DOHH2 (cell line): ENCODE results near the gene PRR14.
"Not testable (repeated sequence)": the region's sequence is repeated elsewhere in the genome, so short reads cannot be mapped to it uniquely, and the experiment has no call there.

Experiments
- H3F3A ChIP-seq: fragments of 200-600 bp; sonication (generic), shearing (Covaris generic); 2 replicates; pipeline ENCODE4 v1.6.0; 2016; ENCODE audit warnings: antibody characterized with exemption, mild to moderate bottlenecking; ENCODE audit not compliant: control insufficient read depth, insufficient read depth
- H3K27ac ChIP-seq: fragments of 200-600 bp; sonication (generic); 2 replicates; pipeline ENCODE4 v1.5.1; 2014; ENCODE audit warnings: low read depth, mild to moderate bottlenecking, low read length, moderate library complexity
- H3K27me3 ChIP-seq: fragments of 200-600 bp; sonication (generic); 2 replicates; pipeline ENCODE4 v1.6.1; 2014; ENCODE audit warnings: mild to moderate bottlenecking, low read length, mixed read lengths; ENCODE audit not compliant: control insufficient read depth
- H3K36me3 ChIP-seq: fragments of 200-600 bp; sonication (generic); 2 replicates; pipeline ENCODE4 v1.6.1; 2014; ENCODE audit warnings: mild to moderate bottlenecking, low read length, moderate library complexity, mixed read lengths; ENCODE audit not compliant: control insufficient read depth
- H3K4me1 ChIP-seq: fragments of 200-600 bp; sonication (generic); 2 replicates; pipeline ENCODE4 v1.6.1; 2014; ENCODE audit warnings: mild to moderate bottlenecking, low read length, mixed read lengths; ENCODE audit not compliant: control insufficient read depth
- H3K4me2 ChIP-seq: fragments of 200-600 bp; sonication (generic); 2 replicates; pipeline ENCODE4 v1.6.0; 2014; ENCODE audit warnings: mild to moderate bottlenecking, low read length, moderate library complexity
- H3K4me3 ChIP-seq: fragments of 200-600 bp; sonication (generic); 2 replicates; pipeline ENCODE4 v1.5.1; 2014; ENCODE audit warnings: mild to moderate bottlenecking, low read length, mixed read lengths
- H3K79me2 ChIP-seq: fragments of 200-600 bp; sonication (generic); 2 replicates; pipeline ENCODE4 v1.6.1; 2014; ENCODE audit warnings: mild to moderate bottlenecking, low read length, mixed read lengths; ENCODE audit not compliant: control insufficient read depth
- H3K9me2 ChIP-seq: fragments of 200-600 bp; sonication (generic); replicated peaks from 2 replicates; pipeline ENCODE4 v1.6.1; 2014; ENCODE audit warnings: mild to moderate bottlenecking, low read length, mixed read lengths; ENCODE audit not compliant: control insufficient read depth
- H3K9me3 ChIP-seq: fragments of 200-600 bp; sonication (generic); 2 replicates; pipeline ENCODE4 v1.6.1; 2014; ENCODE audit warnings: antibody characterized with exemption, low read length, mixed read lengths; ENCODE audit not compliant: control insufficient read depth, insufficient read depth
- H4K20me1 ChIP-seq: fragments of 200-600 bp; sonication (generic); 2 replicates; pipeline ENCODE4 v1.6.0; 2014; ENCODE audit warnings: low read depth, mild to moderate bottlenecking, antibody characterized with exemption, low read length, moderate library complexity; ENCODE audit not compliant: control insufficient read depth, insufficient read depth
- EZH2phosphoT487 ChIP-seq: fragments of 200-600 bp; sonication (generic); IDR thresholded peaks from 2 replicates; pipeline ENCODE4 v1.6.1; 2017; ENCODE audit warnings: borderline replicate concordance, mild to moderate bottlenecking, antibody characterized with exemption, low read length, moderate library complexity, mixed read lengths
- TF ChIP-seq, protein P1 (sequence below): fragments of 200-600 bp; sonication (generic); IDR thresholded peaks from one replicate; pipeline ENCODE4 v1.5.1; 2014; ENCODE audit warnings: antibody characterized with exemption, mild to moderate bottlenecking, low read depth, low read length; ENCODE audit not compliant: poor library complexity, severe bottlenecking

PRR14 gene

DNA sequence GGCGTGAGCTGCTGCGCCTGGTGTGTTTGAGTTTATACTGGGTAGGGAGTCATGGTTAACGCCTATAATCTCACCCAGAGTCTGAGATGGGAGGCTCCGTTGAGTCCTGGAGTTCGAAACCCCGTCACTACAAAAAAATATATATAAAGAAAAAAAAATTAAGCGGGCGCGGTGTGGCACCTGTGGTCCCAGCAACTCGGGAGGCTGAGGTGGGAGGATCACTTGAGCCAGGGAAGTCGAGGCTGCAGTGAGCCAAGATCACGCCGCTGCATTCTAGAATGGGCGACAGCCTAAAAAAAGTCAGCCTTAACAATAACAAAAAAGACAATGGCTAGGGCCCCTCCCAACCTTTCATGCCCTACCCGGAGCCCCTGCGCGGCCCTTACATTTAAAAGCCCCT, 17.2 kb upstream of the PRR14 start:
- Histone ChIP-seq H4K20me1 (no peaks in the 10 kb centered on the region), H3K36me3 (0 out of 2 replicates have a peak, but pooled peaks cover 2% of the 10 kb centered on the region), H3K27ac (peak overlapping the region; percentile 81), H3K79me2 (peaks cover 29% of the 10 kb centered on the region), H3K9me2 (no peaks in the 10 kb centered on the region), H3K4me3 (peak overlapping the region; percentile 96), H3F3A (peaks cover 15% of the 10 kb centered on the region), H3K4me2 (peak overlapping the region; percentile 77), H3K27me3 (no peaks in the 10 kb centered on the region), H3K9me3 (no peaks in the 10 kb centered on the region), H3K4me1 (peaks cover 23% of the 10 kb centered on the region)
- TF ChIP-seq EZH2phosphoT487: no peak
- TF ChIP-seq, protein P1, sequence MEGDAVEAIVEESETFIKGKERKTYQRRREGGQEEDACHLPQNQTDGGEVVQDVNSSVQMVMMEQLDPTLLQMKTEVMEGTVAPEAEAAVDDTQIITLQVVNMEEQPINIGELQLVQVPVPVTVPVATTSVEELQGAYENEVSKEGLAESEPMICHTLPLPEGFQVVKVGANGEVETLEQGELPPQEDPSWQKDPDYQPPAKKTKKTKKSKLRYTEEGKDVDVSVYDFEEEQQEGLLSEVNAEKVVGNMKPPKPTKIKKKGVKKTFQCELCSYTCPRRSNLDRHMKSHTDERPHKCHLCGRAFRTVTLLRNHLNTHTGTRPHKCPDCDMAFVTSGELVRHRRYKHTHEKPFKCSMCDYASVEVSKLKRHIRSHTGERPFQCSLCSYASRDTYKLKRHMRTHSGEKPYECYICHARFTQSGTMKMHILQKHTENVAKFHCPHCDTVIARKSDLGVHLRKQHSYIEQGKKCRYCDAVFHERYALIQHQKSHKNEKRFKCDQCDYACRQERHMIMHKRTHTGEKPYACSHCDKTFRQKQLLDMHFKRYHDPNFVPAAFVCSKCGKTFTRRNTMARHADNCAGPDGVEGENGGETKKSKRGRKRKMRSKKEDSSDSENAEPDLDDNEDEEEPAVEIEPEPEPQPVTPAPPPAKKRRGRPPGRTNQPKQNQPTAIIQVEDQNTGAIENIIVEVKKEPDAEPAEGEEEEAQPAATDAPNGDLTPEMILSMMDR: no peak

DNA sequence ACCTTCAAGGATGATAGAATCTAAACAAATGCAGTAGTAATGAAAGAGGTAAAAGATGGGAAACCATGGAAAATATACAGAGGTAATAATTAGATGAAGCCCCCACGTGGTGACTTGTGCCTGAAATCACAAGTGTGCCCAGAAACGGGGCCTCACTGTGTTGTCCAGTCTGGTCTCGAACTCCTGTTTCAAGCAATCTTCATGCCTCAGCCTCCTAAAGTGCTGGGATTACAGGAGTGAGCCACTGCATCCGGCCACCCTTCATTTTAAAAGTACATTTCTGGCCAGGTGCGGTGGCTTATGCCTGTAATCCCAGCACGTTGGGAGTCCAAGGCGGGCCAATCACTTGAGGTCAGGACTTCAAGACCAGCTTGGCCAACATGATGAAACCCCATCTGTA, 14.2 kb upstream of the PRR14 start:
- Histone ChIP-seq H3K4me2 (peak overlapping the region; percentile 77; the same call in 1 of the 2 replicates), H3K4me3 (no peak overlapping the region), H3K79me2 (peaks cover 29% of the 10 kb centered on the region), H3K36me3 (0 out of 2 replicates have a peak, but pooled peaks cover 2% of the 10 kb centered on the region), H4K20me1 (no peaks in the 10 kb centered on the region), H3K27me3 (no peaks in the 10 kb centered on the region), H3K27ac (no peak overlapping the region), H3K9me3 (no peaks in the 10 kb centered on the region), H3F3A (peaks cover 9% of the 10 kb centered on the region; the same call in 1 of the 2 replicates), H3K9me2 (no peaks in the 10 kb centered on the region), H3K4me1 (peaks cover 15% of the 10 kb centered on the region)
- TF ChIP-seq EZH2phosphoT487: no peak
- TF ChIP-seq, protein P1: no peak

DNA sequence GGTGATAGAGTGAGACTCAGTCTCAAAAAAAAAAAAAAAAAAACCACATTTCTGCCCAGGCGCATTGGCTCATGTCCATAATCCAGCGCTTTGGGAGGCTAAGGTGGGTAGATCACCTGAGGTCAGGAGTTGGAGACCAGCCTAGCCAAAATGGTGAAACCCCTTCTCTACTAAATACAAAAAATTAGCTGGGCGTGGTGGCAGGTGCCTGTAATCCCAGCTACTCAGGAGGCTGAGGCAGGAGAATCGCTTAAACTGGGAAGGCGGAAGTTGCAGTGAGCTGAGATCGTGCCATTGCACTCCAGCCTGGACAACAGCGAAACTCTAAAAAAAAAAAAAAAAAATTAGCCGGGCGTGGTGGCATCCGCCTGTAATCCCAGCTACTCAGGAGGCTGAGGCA, 13.6 kb upstream of the PRR14 start:
- not testable (repeated sequence) for H3K36me3 ChIP-seq, H3K27me3 ChIP-seq

DNA sequence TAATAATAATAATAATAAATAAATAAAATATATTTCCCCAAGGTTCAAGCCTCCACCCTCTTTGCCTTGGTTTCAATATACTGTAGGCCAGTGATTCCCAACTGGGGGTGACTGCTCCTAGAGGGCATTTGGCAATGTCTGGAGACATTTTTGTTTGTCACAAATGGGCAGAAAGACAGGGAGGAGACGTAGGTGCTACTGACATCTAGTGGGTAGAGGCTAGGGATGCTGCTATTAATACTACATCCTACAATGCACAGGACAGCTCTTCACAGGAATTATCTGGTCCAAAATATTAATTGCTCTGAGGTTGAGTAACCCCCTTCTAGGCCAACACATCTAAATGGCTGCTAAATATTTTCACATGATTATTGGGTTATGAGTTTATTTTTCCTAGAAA, 12.8 kb upstream of the PRR14 start:
- no peak overlapping the region for H3K27ac ChIP-seq
- H3K9me2 ChIP-seq: no peaks in the 10 kb centered on the region
- H3K4me1 ChIP-seq: peaks cover 15% of the 10 kb centered on the region
- 0 out of 2 replicates have a peak, but pooled peaks cover 2% of the 10 kb centered on the region for H3K36me3 ChIP-seq
- H3K4me2 ChIP-seq: no peak overlapping the region
- 0 out of 2 replicates have a peak, but pooled peaks cover 5% of the 10 kb centered on the region for H3F3A ChIP-seq
- H3K4me3 ChIP-seq: no peak overlapping the region
- H3K79me2 ChIP-seq: peaks cover 29% of the 10 kb centered on the region
- no peaks in the 10 kb centered on the region for H4K20me1 ChIP-seq
- TF ChIP-seq, protein P1: peak; percentile 58
- no peak for TF ChIP-seq EZH2phosphoT487
- no peaks in the 10 kb centered on the region for H3K27me3 ChIP-seq
- H3K9me3 ChIP-seq: no peaks in the 10 kb centered on the region

More for the DNA sequence above, 13.6 kb upstream of the PRR14 start:
- H3K9me2 ChIP-seq, H3K4me2 ChIP-seq, H3K4me3 ChIP-seq, H4K20me1 ChIP-seq, H3F3A ChIP-seq, H3K27ac ChIP-seq, H3K9me3 ChIP-seq: not testable (repeated sequence)
- H3K4me1 ChIP-seq: peaks cover 15% of the 10 kb centered on the region
- H3K79me2 ChIP-seq: peaks cover 29% of the 10 kb centered on the region
